DOHH2 (cell line): ENCODE data around the gene PEX3.

Source experiments
- H3F3A ChIP-seq: fragments of 200-600 bp; sonication (generic), shearing (Covaris generic); 2 replicates; pipeline ENCODE4 v1.6.0; 2016; ENCODE audit warnings: antibody characterized with exemption, mild to moderate bottlenecking; ENCODE audit not compliant: control insufficient read depth, insufficient read depth
- H3K27ac ChIP-seq: fragments of 200-600 bp; sonication (generic); 2 replicates; pipeline ENCODE4 v1.5.1; 2014; ENCODE audit warnings: low read depth, mild to moderate bottlenecking, low read length, moderate library complexity
- H3K27me3 ChIP-seq: fragments of 200-600 bp; sonication (generic); 2 replicates; pipeline ENCODE4 v1.6.1; 2014; ENCODE audit warnings: mild to moderate bottlenecking, low read length, mixed read lengths; ENCODE audit not compliant: control insufficient read depth
- H3K36me3 ChIP-seq: fragments of 200-600 bp; sonication (generic); 2 replicates; pipeline ENCODE4 v1.6.1; 2014; ENCODE audit warnings: mild to moderate bottlenecking, low read length, moderate library complexity, mixed read lengths; ENCODE audit not compliant: control insufficient read depth
- H3K4me1 ChIP-seq: fragments of 200-600 bp; sonication (generic); 2 replicates; pipeline ENCODE4 v1.6.1; 2014; ENCODE audit warnings: mild to moderate bottlenecking, low read length, mixed read lengths; ENCODE audit not compliant: control insufficient read depth
- H3K4me2 ChIP-seq: fragments of 200-600 bp; sonication (generic); 2 replicates; pipeline ENCODE4 v1.6.0; 2014; ENCODE audit warnings: mild to moderate bottlenecking, low read length, moderate library complexity
- H3K4me3 ChIP-seq: fragments of 200-600 bp; sonication (generic); 2 replicates; pipeline ENCODE4 v1.5.1; 2014; ENCODE audit warnings: mild to moderate bottlenecking, low read length, mixed read lengths
- H3K79me2 ChIP-seq: fragments of 200-600 bp; sonication (generic); 2 replicates; pipeline ENCODE4 v1.6.1; 2014; ENCODE audit warnings: mild to moderate bottlenecking, low read length, mixed read lengths; ENCODE audit not compliant: control insufficient read depth
- H3K9me2 ChIP-seq: fragments of 200-600 bp; sonication (generic); replicated peaks from 2 replicates; pipeline ENCODE4 v1.6.1; 2014; ENCODE audit warnings: mild to moderate bottlenecking, low read length, mixed read lengths; ENCODE audit not compliant: control insufficient read depth
- H3K9me3 ChIP-seq: fragments of 200-600 bp; sonication (generic); 2 replicates; pipeline ENCODE4 v1.6.1; 2014; ENCODE audit warnings: antibody characterized with exemption, low read length, mixed read lengths; ENCODE audit not compliant: control insufficient read depth, insufficient read depth
- H4K20me1 ChIP-seq: fragments of 200-600 bp; sonication (generic); 2 replicates; pipeline ENCODE4 v1.6.0; 2014; ENCODE audit warnings: low read depth, mild to moderate bottlenecking, antibody characterized with exemption, low read length, moderate library complexity; ENCODE audit not compliant: control insufficient read depth, insufficient read depth
- CTCF ChIP-seq: fragments of 200-600 bp; sonication (generic); IDR thresholded peaks from one replicate; pipeline ENCODE4 v1.5.1; 2014; ENCODE audit warnings: antibody characterized with exemption, mild to moderate bottlenecking, low read depth, low read length; ENCODE audit not compliant: poor library complexity, severe bottlenecking
- EZH2phosphoT487 ChIP-seq: fragments of 200-600 bp; sonication (generic); IDR thresholded peaks from 2 replicates; pipeline ENCODE4 v1.6.1; 2017; ENCODE audit warnings: borderline replicate concordance, mild to moderate bottlenecking, antibody characterized with exemption, low read length, moderate library complexity, mixed read lengths

PEX3 gene

DNA sequence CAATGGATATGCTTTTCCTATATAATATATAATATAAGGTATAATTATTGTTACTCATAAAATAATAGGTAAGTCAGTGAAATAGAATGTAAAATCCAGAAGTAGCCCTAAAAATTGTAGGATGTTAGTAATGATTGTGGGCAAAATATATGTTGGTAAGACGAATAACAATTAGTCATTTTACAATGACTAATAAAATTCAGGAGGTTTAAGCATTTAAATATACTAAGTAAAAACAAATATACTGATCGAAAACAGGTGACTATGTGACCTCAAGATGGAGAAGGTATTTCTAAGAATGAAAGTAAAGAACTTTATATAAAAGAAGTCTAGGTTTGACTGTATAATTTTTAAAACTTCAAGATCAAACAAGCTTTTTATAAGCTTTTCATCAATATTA, 32.0 kb downstream of the PEX3 start:
- Histone ChIP-seq H3K9me2 (no peaks in the 10 kb centered on the region), H3F3A (no peaks in the 10 kb centered on the region), H3K27ac (no peak overlapping the region), H3K4me3 (no peak overlapping the region), H3K4me2 (no peak overlapping the region), H3K79me2 (no peaks in the 10 kb centered on the region), H3K36me3 (peaks cover 17% of the 10 kb centered on the region), H3K27me3 (no peaks in the 10 kb centered on the region), H4K20me1 (no peaks in the 10 kb centered on the region), H3K9me3 (no peaks in the 10 kb centered on the region), H3K4me1 (peaks cover 4% of the 10 kb centered on the region; the same call in 1 of the 2 replicates)
- TF ChIP-seq EZH2phosphoT487: no peak
- TF ChIP-seq CTCF: no peak

DNA sequence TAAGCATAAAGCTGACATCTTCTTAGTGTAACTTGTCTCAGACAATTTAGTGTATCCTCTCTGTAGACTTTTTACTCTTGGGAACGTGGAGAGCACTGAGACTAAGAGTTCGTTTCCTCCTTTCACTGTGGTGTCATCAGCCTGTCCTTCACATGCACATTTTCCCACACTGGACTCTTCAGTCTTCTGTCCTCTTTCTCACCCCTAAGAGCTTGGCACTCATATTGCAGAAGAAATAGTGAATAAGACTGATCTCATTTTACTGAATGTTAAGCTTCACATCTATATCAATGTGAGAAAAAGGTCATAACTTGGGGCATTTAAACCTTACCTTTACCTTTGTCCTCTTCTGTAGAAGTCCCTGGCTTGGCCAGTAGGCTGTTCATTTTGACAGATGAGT, 35.4 kb downstream of the PEX3 start:
- H3K79me2 ChIP-seq: no peaks in the 10 kb centered on the region
- H3K4me2 ChIP-seq: no peak overlapping the region
- H3K36me3 ChIP-seq: no peaks in the 10 kb centered on the region
- no peaks in the 10 kb centered on the region for H4K20me1 ChIP-seq
- H3K27me3 ChIP-seq: no peaks in the 10 kb centered on the region
- H3K4me3 ChIP-seq: no peak overlapping the region
- H3K9me3 ChIP-seq: no peaks in the 10 kb centered on the region
- no peak overlapping the region for H3K27ac ChIP-seq
- no peaks in the 10 kb centered on the region for H3K9me2 ChIP-seq
- H3F3A ChIP-seq: no peaks in the 10 kb centered on the region
- no peaks in the 10 kb centered on the region for H3K4me1 ChIP-seq
- TF ChIP-seq EZH2phosphoT487 (no peak), CTCF (no peak)

GRCh38 chr6:143486752-143487151, 36.1 kb downstream of the PEX3 start:
- Histone ChIP-seq H3K27ac (no peak overlapping the region), H3F3A (no peaks in the 10 kb centered on the region), H3K4me3 (no peak overlapping the region), H3K79me2 (no peaks in the 10 kb centered on the region), H3K27me3 (no peaks in the 10 kb centered on the region), H3K9me3 (no peaks in the 10 kb centered on the region), H4K20me1 (no peaks in the 10 kb centered on the region), H3K4me2 (no peak overlapping the region), H3K4me1 (no peaks in the 10 kb centered on the region), H3K36me3 (no peaks in the 10 kb centered on the region), H3K9me2 (no peaks in the 10 kb centered on the region)
- TF ChIP-seq EZH2phosphoT487 (no peak), CTCF (no peak)

- H3K9me2 ChIP-seq: no peaks in the 10 kb centered on the region
- no peaks in the 10 kb centered on the region for H3K36me3 ChIP-seq
- H4K20me1 ChIP-seq: no peaks in the 10 kb centered on the region
- H3K4me1 ChIP-seq: no peaks in the 10 kb centered on the region
- no peaks in the 10 kb centered on the region for H3K9me3 ChIP-seq
- TF ChIP-seq EZH2phosphoT487 (no peak), CTCF (no peak)
- H3K27ac ChIP-seq: no peak overlapping the region
- H3K4me3 ChIP-seq: no peak overlapping the region
- no peaks in the 10 kb centered on the region for H3K27me3 ChIP-seq
- no peak overlapping the region for H3K4me2 ChIP-seq
- H3F3A ChIP-seq: no peaks in the 10 kb centered on the region
- no peaks in the 10 kb centered on the region for H3K79me2 ChIP-seq
These were observed 39.6 kb downstream of the PEX3 start for GRCh38 chr6:143490244-143490643.
